K562 (cell line): ENCODE data around the gene NSMF. TPM values are rescaled to one million over a fixed set of nuclear protein-coding genes. Genes with fewer than 3 reads are reported as not detected.
A peak's percentile ranks its signal among the peaks of the same experiment; 100 is the strongest.
"Not testable (repeated sequence)": the region's sequence is repeated elsewhere in the genome, so short reads cannot be mapped to it uniquely, and the experiment has no call there.

Experiments used
- ATAC-seq: fragments of 200-7000 bp; cut with Tn5 transposase; 3 replicates; pipeline ENCODE4 v1.9.1; 2020; ENCODE audit warnings: moderate library complexity
- BruUV-seq: library from RNA; stranded (reverse); fragments of 400-500 nt; replicated peaks from 2 replicates; lab custom pipeline; 2021; lab: Mats Ljungman, UMichigan
- CTCF ChIA-PET: fragments of 300-600 bp; formaldehyde crosslinking; extraction: SDS; loops from one replicate; lab custom pipeline; 2021; ENCODE audit warnings: low intra/inter-chr PET ratio; lab: Yijun Ruan, JAX
- POLR2A ChIA-PET: fragments of 300-600, 350-650 bp; sonication (Branson Sonifier 250); formaldehyde crosslinking; extraction: SDS; loops from one replicate; lab custom pipeline; 2021; ENCODE audit warnings: antibody characterized with exemption, inconsistent platforms; lab: Yijun Ruan, JAX
- DNase-seq, 4 experiments: peaks; one replicate each; pipeline versions ENCODE4 v3.0.0 to v3.0.0-alpha.2; 2011 to 2018; ENCODE audit warnings: low spot score in 3 of 4, mixed read lengths in 3 of 4; ENCODE audit errors: extremely low read depth in 1 of 4
- FAIRE-seq: peaks from 2 replicates; lab custom pipeline; 2011; peaks lifted over from hg19 to GRCh38; lab: Jason Lieb, UNC
- H2AFZ ChIP-seq: 2 replicates; pipeline ENCODE4 v1.6.0; 2011; ENCODE audit warnings: low read depth, low read length, control low read depth, inconsistent platforms
- H3K27ac ChIP-seq: fragments of 200-600 bp; 3 replicates; pipeline ENCODE4 v1.8.0; 2011; ENCODE audit warnings: low read depth, mild to moderate bottlenecking, control low read depth, inconsistent platforms, low read length, moderate library complexity, mixed read lengths; ENCODE audit errors: extremely low read depth
- H3K27me3 ChIP-seq, 2 experiments: fragments of 300-600 bp in 1 of 2; 2 replicates in 1 of 2; 3 replicates in 1 of 2; pipeline versions ENCODE4 v1.6.0 to v1.8.0; 2011; ENCODE audit warnings: inconsistent platforms in 2 of 2, low read length in 2 of 2, mild to moderate bottlenecking in 1 of 2, mixed read lengths in 1 of 2, moderate library complexity in 1 of 2; ENCODE audit not compliant: control insufficient read depth in 2 of 2, insufficient read depth in 2 of 2
- H3K36me3 ChIP-seq: fragments of 300-600 bp; 3 replicates; pipeline ENCODE4 v1.8.0; 2011; ENCODE audit warnings: mild to moderate bottlenecking, low read length, inconsistent platforms; ENCODE audit not compliant: control insufficient read depth, insufficient read depth
- H3K4me1 ChIP-seq, 2 experiments: fragments of 200-600 bp in 1 of 2; replicated peaks in 1 of 2; 2 replicates in 1 of 2; 3 replicates in 1 of 2; pipeline versions ENCODE4 v1.5.1 to v1.8.0; 2011; ENCODE audit warnings: inconsistent platforms in 2 of 2, low read length in 2 of 2, mild to moderate bottlenecking in 1 of 2, mixed read lengths in 1 of 2, moderate library complexity in 1 of 2; ENCODE audit not compliant: control insufficient read depth in 2 of 2, insufficient read depth in 2 of 2
- H3K4me2 ChIP-seq: 2 replicates; pipeline ENCODE4 v1.6.1; 2011; ENCODE audit warnings: low read length, control low read depth, inconsistent platforms, mixed read lengths; ENCODE audit not compliant: insufficient read depth
- H3K4me3 ChIP-seq: fragments of 200-600 bp; sonication (generic), shearing (Covaris generic); 2 replicates; pipeline ENCODE4 v1.5.1; 2016; ENCODE audit warnings: control low read depth, inconsistent platforms
- H3K79me2 ChIP-seq: fragments of 200-600 bp; 3 replicates; pipeline ENCODE4 v1.8.0; 2011; ENCODE audit warnings: low read length, inconsistent platforms; ENCODE audit not compliant: control insufficient read depth, insufficient read depth
- H3K9ac ChIP-seq, 2 experiments: 2 replicates each; pipeline versions ENCODE4 v1.6.0 to v1.6.1; 2011; ENCODE audit warnings: low read depth in 2 of 2, low read length in 2 of 2, control low read depth in 1 of 2, inconsistent platforms in 1 of 2, mild to moderate bottlenecking in 1 of 2, mixed read lengths in 1 of 2; ENCODE audit not compliant: insufficient read depth in 1 of 2
- H3K9me1 ChIP-seq: one replicate; pipeline ENCODE4 v1.6.0; 2011; ENCODE audit warnings: inconsistent platforms, mild to moderate bottlenecking, low read length, moderate library complexity; ENCODE audit not compliant: control insufficient read depth, insufficient read depth
- H3K9me3 ChIP-seq: replicated peaks from 2 replicates; pipeline ENCODE4 v1.5.1; 2011; ENCODE audit warnings: low read depth, low read length, inconsistent platforms; ENCODE audit not compliant: control insufficient read depth, insufficient read depth
- H4K20me1 ChIP-seq: replicated peaks from 2 replicates; pipeline ENCODE4 v1.6.1; 2011; ENCODE audit warnings: low read length, inconsistent platforms, mixed read lengths; ENCODE audit not compliant: control insufficient read depth, insufficient read depth
- MEF2A ChIP-seq: IDR thresholded peaks from 2 replicates; pipeline ENCODE4 v1.6.1; 2011; ENCODE audit warnings: low read depth, mild to moderate bottlenecking, low read length, moderate library complexity; ENCODE audit not compliant: control insufficient read depth
- PRDM10 ChIP-seq: fragments of 450-650 bp; IDR thresholded peaks from 2 replicates; pipeline ENCODE4 v1.6.1; 2018; ENCODE audit not compliant: partially characterized antibody
- WGBS: fragments of 100-300 bp; shearing (Covaris generic); methylation state at CpG from one replicate; pipeline ENCODE4 v1.1.6; 2016; ENCODE audit warnings: low coverage, mixed read lengths; ENCODE audit not compliant: insufficient coverage; ENCODE audit errors: missing lambda C conversion rate; 5-methylcytosine and 5-hydroxymethylcytosine counted together
- in situ Hi-C: fragments of 300-500 bp; cut with MboI; formaldehyde crosslinking; loops from 4 replicates; pipeline ENCODE4 v1.15.0; 2018; ENCODE audit warnings: inconsistent platforms, mixed read lengths
- intact Hi-C: fragments of 100-400 bp; cut with micrococcal nuclease; formaldehyde crosslinking; loops from 2 replicates; pipeline ENCODE4 v1.14.2; 2022
- polyA plus RNA-seq, 8 experiments: library from polyadenylated mRNA; depleted of rRNA in 4 of 8; stranded (reverse) in 5 of 8; unstranded in 3 of 8; fragments of >200 nt; fragmentation: Nextera tagmentation in 2 of 8; fragmentation: Illumina TruSeq in 1 of 8; extraction: Ambion mirVana in 2 of 8; extraction: Trizol in 1 of 8; gene quantifications; 2 replicates each; pipeline versions ENCODE4 v1.2.1 to v1.2.3, GENCODE V29; 2011 to 2014; ENCODE audit warnings: inconsistent platforms in 1 of 8, missing spikeins in 1 of 8
- total RNA-seq, 7 experiments: library from RNA; depleted of rRNA in 6 of 7; stranded (reverse); fragments of >200 nt in 6 of 7; fragmentation: Illumina TruSeq in 2 of 7; extraction: Trizol in 2 of 7; gene quantifications; 2 replicates each; pipeline versions ENCODE4 v1.2.1 to v1.2.3, GENCODE V29; 2011 to 2021; ENCODE audit warnings: low replicate concordance in 1 of 7

The NSMF gene
- total and polyA plus RNA-seq, 9 of the 15 experiments (the other 6 are each of a cell fraction or from before 2014, with no cell fraction given): 0.20 to 82.7 (median 29.3) TPM

DNA sequence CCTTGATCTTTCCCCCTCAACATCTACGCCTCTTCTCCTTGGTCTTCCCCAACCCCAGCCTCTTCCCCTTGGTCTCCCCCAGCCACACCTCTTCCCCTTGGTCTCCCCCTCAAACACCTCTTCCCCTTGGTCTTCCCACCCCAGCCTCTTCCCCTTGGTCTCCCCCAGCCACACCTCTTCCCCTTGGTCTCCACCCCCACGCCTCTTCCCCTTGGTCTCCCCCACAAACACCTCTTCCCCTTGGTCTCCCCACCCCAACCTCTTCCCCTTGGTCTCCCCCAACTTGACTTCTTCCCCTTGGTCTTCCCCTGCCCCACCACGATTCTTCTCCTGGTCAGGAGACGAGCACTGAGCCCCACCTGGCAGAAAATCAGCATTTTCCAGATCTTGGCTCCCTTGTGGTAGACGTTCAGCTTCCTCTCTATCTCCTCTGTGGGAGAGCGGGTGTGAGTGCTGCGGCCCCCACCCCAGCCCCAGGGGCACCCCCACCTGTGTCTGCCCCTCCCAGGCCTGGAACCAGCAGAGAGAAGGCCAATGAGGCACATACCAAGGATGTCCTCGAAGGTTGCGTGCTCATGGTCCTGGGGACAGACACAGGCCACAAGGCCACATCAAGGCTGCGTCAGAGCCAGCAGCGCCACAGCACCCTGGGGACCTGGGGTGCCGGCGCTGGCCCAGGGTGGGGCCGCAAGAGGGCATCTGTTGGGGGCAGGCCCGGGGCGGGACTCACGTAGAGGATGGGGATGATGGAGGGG, 7.0 kb downstream of the NSMF start:
- no peak for FAIRE-seq
- Histone ChIP-seq H3K9me1 (no peaks in the 10 kb centered on the region), H3K4me2 (no peak overlapping the region), H3K4me1 (peaks cover 7 to 87% of the 10 kb centered on the region in 2 experiments), H3K27me3 (no peaks in the 10 kb centered on the region), H3K27ac (no peak overlapping the region), H4K20me1 (no peaks in the 10 kb centered on the region), H3K9ac (peak overlapping the region in 1 of 2 experiments; percentile 1; a peak in 1 of 4 replicates), H3K36me3 (peaks cover 65% of the 10 kb centered on the region), H3K4me3 (no peak overlapping the region), H2AFZ (no peak overlapping the region), H3K9me3 (no peaks in the 10 kb centered on the region), H3K79me2 (no peaks in the 10 kb centered on the region)
- BruUV-seq: no TSS peak
- ChIA-PET POLR2A (interaction anchor here (0.6 kb wide), 1 partner anchor 34 kb away, joined by 3 read pairs; no protein-coding TSS in a partner anchor), CTCF (no interaction called here)
- WGBS: 93% methylated on average over 10 of the region's 17 CpGs
- in situ Hi-C loops (no loop called here), intact Hi-C loops (no loop called here)
- no peak for ATAC-seq
- TF ChIP-seq PRDM10 (peak; percentile 5), MEF2A (no peak)
- DNase-seq: no peak

- CTCF ChIA-PET, H3K9me1 ChIP-seq, ATAC-seq, H2AFZ ChIP-seq, H4K20me1 ChIP-seq, DNase-seq, intact Hi-C loops, in situ Hi-C loops, H3K79me2 ChIP-seq, H3K9ac ChIP-seq, H3K4me2 ChIP-seq, H3K9me3 ChIP-seq, H3K27ac ChIP-seq, H3K27me3 ChIP-seq, BruUV-seq, H3K4me3 ChIP-seq, POLR2A ChIA-PET: not testable (repeated sequence)
- peak; percentile 86 for FAIRE-seq
- Histone ChIP-seq H3K4me1 (peaks cover 7 to 85% of the 10 kb centered on the region in 2 experiments), H3K36me3 (peaks cover 58% of the 10 kb centered on the region)
- no CpG with 5 or more reads among the region's 31 CpGs for WGBS
Observed at GRCh38 chr9:137451264-137452005, 7.7 kb downstream of the NSMF start.
